OCI-LY3 (cell line): ENCODE results near the gene GCNT3.

Experiments
- H2AFZ ChIP-seq: fragments of 200-600, 300-600 bp; shearing (Covaris generic); 2 replicates; pipeline ENCODE4 v1.6.0; 2014; ENCODE audit warnings: antibody characterized with exemption, low read depth, low read length
- H3K27ac ChIP-seq: fragments of 200-600, 300-600 bp; sonication (generic); 2 replicates; pipeline ENCODE4 v1.5.1; 2014; ENCODE audit warnings: mild to moderate bottlenecking, low read length, moderate library complexity, mixed read lengths
- H3K27me3 ChIP-seq: fragments of 200-600, 300-600 bp; sonication (generic); 2 replicates; pipeline ENCODE4 v1.6.1; 2014; ENCODE audit warnings: low read depth, low read length, mixed read lengths
- H3K36me3 ChIP-seq: fragments of 200-600, 300-600 bp; sonication (generic); replicated peaks from 2 replicates; pipeline ENCODE3; 2014; ENCODE audit warnings: low read depth, low read length, mixed read lengths
- H3K4me1 ChIP-seq: fragments of 300-600, 200-600 bp; sonication (generic); 2 replicates; pipeline ENCODE4 v1.6.1; 2014; ENCODE audit warnings: low read length, mixed read lengths
- H3K4me2 ChIP-seq: fragments of 200-600, 300-600 bp; sonication (generic); 2 replicates; pipeline ENCODE4 v1.6.1; 2014; ENCODE audit warnings: low read length, mixed read lengths
- H3K4me3 ChIP-seq: fragments of 300-600, 200-600 bp; sonication (generic); 2 replicates; pipeline ENCODE4 v1.5.1; 2014; ENCODE audit warnings: antibody characterized with exemption, mild to moderate bottlenecking, low read length, moderate library complexity
- H3K79me2 ChIP-seq: fragments of 300-600, 200-600 bp; shearing (Covaris generic); 2 replicates; pipeline ENCODE4 v1.6.1; 2014; ENCODE audit warnings: mild to moderate bottlenecking, low read length, mixed read lengths
- H3K9ac ChIP-seq: fragments of 300-600, 200-600 bp; shearing (Covaris generic); 2 replicates; pipeline ENCODE4 v1.6.0; 2014; ENCODE audit warnings: mild to moderate bottlenecking, low read length, moderate library complexity
- H3K9me3 ChIP-seq: fragments of 200-600, 300-600 bp; shearing (Covaris generic); 2 replicates; pipeline ENCODE4 v1.6.1; 2014; ENCODE audit warnings: low read length, mixed read lengths; ENCODE audit not compliant: insufficient read depth
- H4K20me1 ChIP-seq: fragments of 200-600, 300-600 bp; sonication (generic); 2 replicates; pipeline ENCODE4 v1.6.1; 2016; ENCODE audit warnings: low read length, mixed read lengths; ENCODE audit not compliant: insufficient read depth
- EZH2phosphoT487 ChIP-seq: fragments of 200-600 bp; shearing (Covaris generic); IDR thresholded peaks from 2 replicates; pipeline ENCODE4 v1.6.1; 2018; ENCODE audit warnings: antibody characterized with exemption, mixed run types, low read depth
- TF ChIP-seq, protein P1 (sequence below): fragments of 200-600, 300-600 bp; sonication (generic); IDR thresholded peaks from 2 replicates; pipeline ENCODE4 v1.5.1; 2014; ENCODE audit warnings: antibody characterized with exemption, low read length, low read depth

The GCNT3 gene

DNA sequence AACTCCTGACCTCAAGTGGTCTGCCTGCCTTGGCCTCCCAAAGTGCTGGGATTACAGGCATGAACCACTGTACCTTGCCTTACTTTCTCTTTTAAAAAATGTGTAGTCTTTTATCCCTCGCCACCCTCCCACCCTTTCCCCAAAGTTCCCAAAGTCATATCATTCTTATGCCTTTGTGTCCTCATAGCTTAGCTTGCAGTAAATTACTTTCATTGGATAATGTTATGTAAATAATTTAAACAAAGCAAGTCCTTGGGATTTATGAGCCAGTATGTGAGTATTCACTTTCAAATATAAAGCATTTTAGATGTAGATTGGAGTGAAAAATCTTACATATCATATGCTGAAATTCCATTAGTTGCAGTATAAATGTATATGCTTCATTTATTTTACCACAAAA is 34.7 kb downstream of the GCNT3 start:
- Histone ChIP-seq H4K20me1 (no peaks in the 10 kb centered on the region), H3K4me3 (no peak overlapping the region), H2AFZ (no peak overlapping the region), H3K9me3 (no peaks in the 10 kb centered on the region), H3K4me1 (no peaks in the 10 kb centered on the region), H3K9ac (no peak overlapping the region), H3K4me2 (no peak overlapping the region), H3K36me3 (peaks cover 40% of the 10 kb centered on the region), H3K27me3 (no peaks in the 10 kb centered on the region), H3K79me2 (peaks cover 6% of the 10 kb centered on the region; the same call in 1 of the 2 replicates), H3K27ac (no peak overlapping the region)
- TF ChIP-seq, protein P1, sequence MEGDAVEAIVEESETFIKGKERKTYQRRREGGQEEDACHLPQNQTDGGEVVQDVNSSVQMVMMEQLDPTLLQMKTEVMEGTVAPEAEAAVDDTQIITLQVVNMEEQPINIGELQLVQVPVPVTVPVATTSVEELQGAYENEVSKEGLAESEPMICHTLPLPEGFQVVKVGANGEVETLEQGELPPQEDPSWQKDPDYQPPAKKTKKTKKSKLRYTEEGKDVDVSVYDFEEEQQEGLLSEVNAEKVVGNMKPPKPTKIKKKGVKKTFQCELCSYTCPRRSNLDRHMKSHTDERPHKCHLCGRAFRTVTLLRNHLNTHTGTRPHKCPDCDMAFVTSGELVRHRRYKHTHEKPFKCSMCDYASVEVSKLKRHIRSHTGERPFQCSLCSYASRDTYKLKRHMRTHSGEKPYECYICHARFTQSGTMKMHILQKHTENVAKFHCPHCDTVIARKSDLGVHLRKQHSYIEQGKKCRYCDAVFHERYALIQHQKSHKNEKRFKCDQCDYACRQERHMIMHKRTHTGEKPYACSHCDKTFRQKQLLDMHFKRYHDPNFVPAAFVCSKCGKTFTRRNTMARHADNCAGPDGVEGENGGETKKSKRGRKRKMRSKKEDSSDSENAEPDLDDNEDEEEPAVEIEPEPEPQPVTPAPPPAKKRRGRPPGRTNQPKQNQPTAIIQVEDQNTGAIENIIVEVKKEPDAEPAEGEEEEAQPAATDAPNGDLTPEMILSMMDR = no peak
- TF ChIP-seq EZH2phosphoT487 = no peak

DNA sequence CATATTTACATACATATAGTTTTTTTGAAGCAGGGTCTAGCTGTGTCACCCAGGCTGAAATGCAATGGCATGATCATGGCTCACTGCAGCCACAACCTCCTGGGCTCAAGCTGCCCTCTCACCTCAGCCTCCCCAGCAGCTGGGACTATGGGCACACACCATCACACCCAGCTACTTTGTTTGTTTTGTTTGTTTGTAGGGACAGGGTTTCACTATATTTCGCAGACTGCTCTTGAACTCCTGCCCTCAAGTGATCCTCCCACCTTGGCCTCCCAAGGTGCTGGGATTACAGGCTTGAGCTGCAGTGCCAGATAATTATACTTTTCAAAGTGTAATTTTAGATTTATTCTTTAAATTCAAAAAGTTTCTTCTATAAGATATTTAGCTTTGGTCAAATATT is 35.5 kb downstream of the GCNT3 start:
- Histone ChIP-seq H3K27me3 (no peaks in the 10 kb centered on the region), H4K20me1 (no peaks in the 10 kb centered on the region), H3K4me3 (no peak overlapping the region), H3K4me2 (no peak overlapping the region), H3K79me2 (peaks cover 13% of the 10 kb centered on the region; the same call in 1 of the 2 replicates), H3K36me3 (peaks cover 41% of the 10 kb centered on the region), H3K27ac (no peak overlapping the region), H3K9me3 (no peaks in the 10 kb centered on the region), H2AFZ (no peak overlapping the region), H3K9ac (no peak overlapping the region), H3K4me1 (no peaks in the 10 kb centered on the region)
- TF ChIP-seq EZH2phosphoT487 = no peak
- TF ChIP-seq, protein P1 = no peak

DNA sequence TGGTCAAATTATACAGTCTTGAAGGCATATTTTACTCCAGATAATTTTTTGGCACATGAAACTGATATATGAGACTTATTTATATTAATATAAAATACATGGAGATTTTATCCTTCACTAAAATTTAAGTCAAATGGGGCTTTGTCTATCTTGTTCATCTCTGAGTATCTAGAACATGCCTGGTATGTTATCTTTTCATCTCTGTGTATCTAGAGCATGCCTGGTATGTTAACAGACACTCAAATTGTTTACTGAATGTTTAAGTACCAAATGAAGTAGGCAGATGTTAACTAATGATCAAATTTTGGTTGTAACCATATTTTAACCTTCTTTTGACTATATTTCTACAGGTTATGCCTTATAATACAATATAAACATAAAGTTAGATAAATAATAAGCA is 38.0 kb downstream of the GCNT3 start:
- H3K36me3 ChIP-seq = peaks cover 56% of the 10 kb centered on the region
- H3K79me2 ChIP-seq = peaks cover 33% of the 10 kb centered on the region
- peaks cover 12% of the 10 kb centered on the region for H4K20me1 ChIP-seq
- no peak overlapping the region for H3K4me3 ChIP-seq
- no peaks in the 10 kb centered on the region for H3K4me1 ChIP-seq
- H3K27me3 ChIP-seq = no peaks in the 10 kb centered on the region
- no peak overlapping the region for H3K27ac ChIP-seq
- no peak for TF ChIP-seq EZH2phosphoT487
- TF ChIP-seq, protein P1 = no peak
- no peak overlapping the region for H3K9ac ChIP-seq
- no peaks in the 10 kb centered on the region for H3K9me3 ChIP-seq
- H2AFZ ChIP-seq = no peak overlapping the region
- no peak overlapping the region for H3K4me2 ChIP-seq

DNA sequence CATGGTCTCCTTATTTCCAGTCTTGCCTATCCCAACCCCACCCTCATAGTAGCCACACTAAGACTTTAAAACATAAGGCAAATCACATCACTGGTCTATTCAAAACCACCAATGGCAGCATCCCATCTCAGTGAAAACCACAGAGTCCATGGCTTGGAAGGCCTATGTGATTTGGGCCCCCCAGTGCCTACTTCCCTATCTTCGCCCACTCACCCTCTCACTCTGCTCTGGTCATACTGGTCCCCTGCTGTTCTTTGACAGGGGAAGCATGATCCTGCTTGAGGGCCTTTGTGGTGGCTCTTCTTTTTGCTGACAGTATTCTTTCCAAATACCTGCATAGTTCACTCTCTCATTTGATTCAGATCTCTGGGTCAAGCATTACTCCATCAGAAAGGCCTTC is 42.5 kb downstream of the GCNT3 start:
- Histone ChIP-seq H3K4me3 (no peak overlapping the region), H3K79me2 (peaks cover 63% of the 10 kb centered on the region), H3K4me1 (peaks cover 16% of the 10 kb centered on the region), H3K9me3 (no peaks in the 10 kb centered on the region), H3K4me2 (no peak overlapping the region), H3K27me3 (no peaks in the 10 kb centered on the region), H3K9ac (no peak overlapping the region), H3K36me3 (peaks cover 58% of the 10 kb centered on the region), H4K20me1 (peaks cover 31% of the 10 kb centered on the region), H3K27ac (no peak overlapping the region), H2AFZ (no peak overlapping the region)
- TF ChIP-seq, protein P1 = no peak
- no peak for TF ChIP-seq EZH2phosphoT487
